ENCODE data around the gene MORC1. TPM values are rescaled to one million over a fixed set of nuclear protein-coding genes. Genes with fewer than 3 reads are reported as not detected.

Gene MORC1
- polyA plus RNA-seq, 1 donor (not counting 4 experiments of a cell fraction or from before 2014, with no cell fraction given): not detected

GRCh38 chr3:109161487-109162123 is 43.7 kb upstream of the MORC1 start:
- Histone ChIP-seq H3K27me3 (ENCODE audit: control insufficient read depth, extremely low read depth, insufficient read depth, low read length) (no peaks in the 10 kb centered on the region), H3K4me3 (ENCODE audit: control insufficient read depth in 2 of 3, extremely low read depth in 1 of 3, insufficient read depth in 2 of 3, low read depth in 1 of 3, low read length in 3 of 3) (no peak overlapping the region), H3K79me2 (ENCODE audit: control insufficient read depth, insufficient read depth, low read length) (no peaks in the 10 kb centered on the region), H3K27ac (ENCODE audit: control insufficient read depth, insufficient read depth, low read length) (no peak overlapping the region), H3K9ac (ENCODE audit: control insufficient read depth, extremely low read depth, insufficient read depth, low read length) (no peak overlapping the region), H3K36me3 (ENCODE audit: control insufficient read depth in 2 of 2, extremely low read depth in 1 of 2, insufficient read depth in 2 of 2, low read length in 2 of 2) (no peaks in the 10 kb centered on the region), H3K9me3 (ENCODE audit: control insufficient read depth, low read depth, low read length) (no peaks in the 10 kb centered on the region), H2AFZ (ENCODE audit: control insufficient read depth, low read length) (no peak overlapping the region), H3K4me1 (ENCODE audit: control insufficient read depth, extremely low read depth, insufficient read depth, low read length) (no peaks in the 10 kb centered on the region), H3K9me1 (ENCODE audit: control insufficient read depth, extremely low read depth, insufficient read depth, low read length) (no peaks in the 10 kb centered on the region), H3K4me2 (ENCODE audit: control insufficient read depth, extremely low read depth, insufficient read depth, low read depth, low read length) (no peak overlapping the region), H4K20me1 (ENCODE audit: control insufficient read depth, extremely low read depth, insufficient read depth, low read length) (no peaks in the 10 kb centered on the region)
- FAIRE-seq (no peak), DNase-seq (ENCODE audit: low read depth, low spot score) (no peak)
- TF ChIP-seq EZH2 (IDR thresholded peaks at IDR 0.05; ENCODE audit: low read length) (no peak), CTCF (optimal IDR thresholded peaks at IDR 0.05 in 1 of 3, IDR thresholded peaks at IDR 0.05 in 1 of 3, conservative IDR thresholded peaks at IDR 0.05 in 1 of 3; ENCODE audit: extremely low read depth in 1 of 3, insufficient read depth in 2 of 3, low read length in 3 of 3) (no peak)
- dilution Hi-C loops (cut with MboI; ENCODE audit: extremely low pct_ligation_motif_present, low sequenced_read_pairs): no loop called here

- Histone ChIP-seq H3K9me1 (ENCODE audit: control insufficient read depth, extremely low read depth, insufficient read depth, low read length) (no peaks in the 10 kb centered on the region), H4K20me1 (ENCODE audit: control insufficient read depth, extremely low read depth, insufficient read depth, low read length) (no peaks in the 10 kb centered on the region), H3K79me2 (ENCODE audit: control insufficient read depth, insufficient read depth, low read length) (no peaks in the 10 kb centered on the region), H3K27ac (ENCODE audit: control insufficient read depth, insufficient read depth, low read length) (no peak overlapping the region), H3K27me3 (ENCODE audit: control insufficient read depth, extremely low read depth, insufficient read depth, low read length) (no peaks in the 10 kb centered on the region), H3K4me2 (ENCODE audit: control insufficient read depth, extremely low read depth, insufficient read depth, low read depth, low read length) (no peak overlapping the region), H2AFZ (ENCODE audit: control insufficient read depth, low read length) (no peak overlapping the region), H3K36me3 (ENCODE audit: control insufficient read depth in 2 of 2, extremely low read depth in 1 of 2, insufficient read depth in 2 of 2, low read length in 2 of 2) (no peaks in the 10 kb centered on the region), H3K9ac (ENCODE audit: control insufficient read depth, extremely low read depth, insufficient read depth, low read length) (no peak overlapping the region), H3K4me1 (ENCODE audit: control insufficient read depth, extremely low read depth, insufficient read depth, low read length) (no peaks in the 10 kb centered on the region), H3K4me3 (ENCODE audit: control insufficient read depth in 2 of 3, extremely low read depth in 1 of 3, insufficient read depth in 2 of 3, low read depth in 1 of 3, low read length in 3 of 3) (no peak overlapping the region), H3K9me3 (ENCODE audit: control insufficient read depth, low read depth, low read length) (no peaks in the 10 kb centered on the region)
- no peak for FAIRE-seq
- dilution Hi-C loops (cut with MboI; ENCODE audit: extremely low pct_ligation_motif_present, low sequenced_read_pairs): no loop called here
- TF ChIP-seq CTCF (optimal IDR thresholded peaks at IDR 0.05 in 1 of 3, IDR thresholded peaks at IDR 0.05 in 1 of 3, conservative IDR thresholded peaks at IDR 0.05 in 1 of 3; ENCODE audit: extremely low read depth in 1 of 3, insufficient read depth in 2 of 3, low read length in 3 of 3) (no peak), EZH2 (IDR thresholded peaks at IDR 0.05; ENCODE audit: low read length) (no peak)
- no peak for DNase-seq (ENCODE audit: low read depth, low spot score)
These were observed 37.9 kb upstream of the MORC1 start for GRCh38 chr3:109155828-109156227.
